ENCODE data around the gene FUBP3.

The FUBP3 gene

DNA sequence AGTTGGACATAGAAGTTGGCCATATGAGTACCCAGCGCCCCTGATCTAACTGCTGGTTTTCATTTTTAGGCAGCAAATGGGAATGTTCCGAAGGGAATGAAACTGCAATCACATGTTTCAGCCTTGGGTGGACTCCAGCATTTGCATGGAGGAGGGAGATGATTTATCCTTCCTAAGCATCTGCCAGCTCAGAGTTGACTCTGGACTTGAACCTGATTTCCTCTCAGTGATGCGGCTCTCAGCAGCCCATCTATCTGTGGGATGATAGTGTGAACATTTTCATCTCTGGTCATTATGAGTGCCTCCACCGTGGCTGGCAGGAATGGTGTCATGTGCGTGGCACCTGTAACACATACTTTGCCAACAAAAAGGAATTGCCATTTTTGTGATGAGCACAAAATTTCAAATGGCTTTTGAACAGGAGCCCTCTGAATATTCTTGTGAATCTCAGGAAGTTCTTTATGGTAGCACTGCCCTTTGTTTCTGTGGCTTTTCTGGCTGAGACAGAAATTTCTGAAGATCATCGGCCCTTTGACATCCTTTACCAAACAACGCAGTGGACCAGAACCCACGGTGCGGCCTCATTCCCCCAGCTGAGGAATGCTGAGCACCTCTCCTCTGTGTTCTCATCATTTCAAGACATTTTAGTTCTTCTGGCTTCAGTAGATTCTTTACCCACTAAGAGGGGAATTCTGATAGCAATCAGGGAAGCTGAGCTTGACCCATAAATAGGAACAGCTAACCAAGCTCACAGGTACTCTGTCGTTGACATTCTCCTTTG lies 28.5 kb downstream of the FUBP3 start:
- DNase-seq (ENCODE audit: low spot score), result no peak

DNA sequence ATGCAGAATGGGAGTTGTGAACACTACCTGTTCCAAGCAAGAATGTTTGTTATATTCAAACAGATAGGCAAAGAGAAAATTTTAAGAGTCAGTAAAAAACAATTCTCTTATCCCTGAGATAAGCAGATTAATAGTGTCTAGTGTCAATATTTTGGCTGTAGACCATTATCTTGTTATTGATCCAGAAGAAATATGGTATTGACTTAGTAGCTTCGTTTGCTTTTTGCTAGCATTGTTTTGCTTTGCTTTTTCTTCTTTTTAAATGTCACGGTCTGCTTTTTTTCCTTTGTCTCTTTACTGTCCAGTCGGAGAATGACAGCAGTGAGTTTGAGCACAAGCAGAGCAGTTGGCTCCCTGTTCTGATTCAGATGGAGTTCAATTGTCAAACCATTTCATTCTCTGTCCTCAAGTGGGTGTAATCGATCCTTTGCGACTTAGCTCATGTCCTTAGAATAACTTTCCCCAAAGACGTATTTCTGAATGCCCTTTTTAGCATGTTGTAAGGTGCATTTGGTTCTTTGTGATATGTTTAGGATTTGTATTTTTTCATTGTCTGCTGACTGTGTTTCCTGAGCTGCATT lies 29.3 kb downstream of the FUBP3 start:
- DNase-seq (ENCODE audit: low spot score), result no peak

DNA sequence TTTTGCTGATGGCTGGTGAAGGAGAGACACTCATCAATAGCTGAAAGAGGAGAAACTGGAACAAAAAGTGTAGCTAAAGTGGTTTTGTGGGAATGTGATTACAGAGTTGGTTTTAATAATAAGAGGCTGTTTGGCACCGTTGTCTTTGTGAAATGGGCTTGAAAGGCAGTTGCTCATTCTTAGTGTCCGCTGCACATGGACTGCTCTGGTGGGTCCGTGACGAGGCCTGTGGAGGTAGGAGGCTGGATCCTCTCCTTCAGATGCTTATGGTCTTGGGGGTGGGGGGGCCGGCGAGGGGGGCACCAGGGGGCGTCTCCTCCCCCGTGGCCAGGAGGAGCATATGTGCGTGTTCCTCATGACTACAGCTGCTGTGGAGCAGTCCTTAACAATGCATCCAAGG lies 29.8 kb downstream of the FUBP3 start:
- DNase-seq (ENCODE audit: low spot score), result no peak

DNA sequence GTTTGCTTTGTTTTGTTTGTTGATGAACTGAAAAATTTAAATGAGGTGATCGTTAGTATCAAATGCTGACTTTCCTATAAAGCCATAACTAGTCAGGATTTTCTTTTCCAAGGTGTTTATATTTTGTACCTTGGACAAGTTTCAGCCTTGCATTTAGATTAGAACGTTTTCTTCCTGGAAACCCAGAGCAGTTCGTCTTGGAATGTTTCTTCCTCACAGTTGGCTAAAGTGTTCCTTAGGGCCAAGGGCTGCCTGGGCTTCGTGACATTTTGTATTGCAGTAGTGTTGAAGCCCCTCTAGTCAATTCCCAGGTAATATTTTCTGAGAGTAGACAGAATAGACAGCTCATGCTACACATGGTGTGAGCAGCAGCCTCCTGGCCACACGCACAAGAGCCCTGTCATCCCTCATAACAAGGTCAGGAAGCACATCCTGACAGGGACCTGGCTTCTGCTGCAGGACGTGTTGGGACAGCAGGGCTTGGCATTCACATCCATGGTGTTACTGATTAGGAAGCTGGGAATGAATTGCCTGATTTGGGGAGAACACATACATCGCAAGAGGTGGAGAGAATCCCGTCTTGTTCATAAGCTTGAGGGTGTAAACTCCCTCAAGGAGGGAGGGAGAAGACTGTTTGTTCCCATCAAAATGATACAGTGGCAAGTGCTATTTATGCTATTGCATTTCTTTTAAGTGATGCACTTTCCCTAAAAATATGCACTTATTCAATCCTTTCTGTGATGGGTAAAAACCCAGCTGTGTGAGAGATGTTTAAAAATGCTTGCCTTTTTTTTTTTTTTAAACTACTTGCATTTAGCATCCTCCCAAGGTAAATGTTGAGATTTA lies 31.7 kb downstream of the FUBP3 start:
- no peak for DNase-seq (ENCODE audit: low spot score)

DNA sequence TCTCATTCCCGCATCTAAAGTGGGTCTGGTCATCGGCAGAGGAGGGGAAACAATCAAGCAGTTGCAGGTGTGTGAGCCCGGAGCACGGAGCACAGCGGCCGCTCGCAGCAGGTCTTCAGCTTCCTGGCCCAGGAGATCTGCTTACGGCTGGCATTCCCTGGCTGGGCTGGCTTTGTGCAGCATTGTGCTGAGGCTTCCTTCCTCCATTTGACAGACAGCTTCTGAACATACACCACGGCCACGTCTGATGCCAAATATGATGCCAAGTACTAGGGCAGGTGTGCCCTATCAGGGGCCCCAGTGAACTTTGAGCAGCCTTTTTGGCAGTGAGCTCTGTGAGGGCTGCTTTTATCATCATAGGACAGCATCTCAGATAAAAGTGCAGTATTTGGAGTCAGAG lies 37.1 kb downstream of the FUBP3 start:
- no peak for DNase-seq (ENCODE audit: low spot score)

DNA sequence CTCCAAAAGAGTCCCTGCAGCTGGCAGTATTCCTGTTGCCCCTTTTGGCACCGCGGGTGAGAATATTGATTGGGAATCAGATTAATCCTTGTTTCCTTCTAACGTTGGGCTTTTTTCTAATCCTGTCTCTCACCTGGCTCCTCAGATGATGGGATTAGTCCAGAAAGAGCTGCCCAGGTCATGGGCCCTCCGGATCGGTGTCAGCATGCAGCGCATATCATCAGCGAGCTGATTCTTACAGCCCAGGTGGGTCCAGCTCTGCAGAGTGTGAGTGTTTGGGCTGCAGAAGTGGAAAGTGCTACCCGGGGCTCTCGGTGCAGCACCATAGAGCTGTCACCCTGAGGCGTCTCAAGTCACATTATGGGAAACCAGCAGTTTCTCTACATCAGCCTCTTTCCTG lies 44.1 kb downstream of the FUBP3 start:
- DNase-seq (ENCODE audit: low spot score), result no peak

DNA sequence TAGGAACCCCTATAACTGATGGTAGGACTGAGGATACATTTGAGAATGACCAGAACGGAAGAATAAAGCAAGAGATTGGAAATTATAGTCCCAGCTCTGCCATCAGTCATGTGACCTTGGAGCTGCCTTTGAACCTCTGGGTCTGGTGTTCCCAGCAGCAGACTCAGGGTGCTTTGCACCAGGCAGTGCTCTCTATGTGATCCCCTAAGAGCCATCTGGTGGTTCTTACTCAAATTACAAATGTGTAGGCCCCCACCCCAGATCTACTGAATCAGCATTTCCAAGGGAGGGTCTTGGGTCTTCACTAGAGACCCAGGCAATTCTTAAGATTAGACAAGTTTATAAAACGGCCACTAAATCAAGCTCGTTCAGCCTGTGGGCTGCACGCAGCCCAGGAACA lies 44.8 kb downstream of the FUBP3 start:
- DNase-seq (ENCODE audit: low spot score), result no peak

DNA sequence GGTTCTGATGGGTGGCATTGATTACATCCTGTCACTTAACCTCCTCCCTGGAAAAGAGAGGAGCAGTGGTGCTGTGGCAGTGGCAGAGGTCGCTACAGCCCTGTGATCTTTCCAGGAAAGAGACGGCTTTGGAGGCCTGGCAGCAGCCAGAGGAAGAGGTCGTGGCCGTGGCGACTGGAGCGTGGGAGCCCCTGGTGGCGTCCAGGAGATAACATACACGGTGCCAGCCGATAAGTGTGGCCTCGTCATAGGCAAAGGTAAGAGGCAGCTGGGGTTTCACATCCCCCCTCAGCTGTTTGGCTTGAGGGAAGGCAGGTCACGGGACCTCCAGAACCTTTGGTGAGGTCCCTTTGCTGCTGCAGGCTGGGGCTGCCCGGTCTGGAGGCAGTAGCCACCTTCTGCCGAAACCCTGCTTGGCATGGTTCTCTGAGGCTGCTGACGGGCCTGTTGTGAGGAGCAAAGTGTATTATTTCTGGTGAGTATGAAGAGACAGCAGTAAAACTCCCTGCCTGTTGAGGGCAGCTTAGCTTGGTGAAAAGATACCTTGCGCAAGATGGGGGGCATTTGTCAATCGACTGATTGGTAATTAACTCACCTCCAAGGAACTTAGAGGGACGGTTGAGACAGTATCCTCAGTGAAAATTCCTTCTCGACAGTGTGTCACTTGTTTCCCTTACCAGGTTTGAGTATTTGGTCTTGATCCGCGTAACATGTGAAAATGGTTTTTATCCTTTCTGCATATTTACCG lies 47.0 kb downstream of the FUBP3 start:
- DNase-seq (ENCODE audit: low spot score), result no peak

DNA sequence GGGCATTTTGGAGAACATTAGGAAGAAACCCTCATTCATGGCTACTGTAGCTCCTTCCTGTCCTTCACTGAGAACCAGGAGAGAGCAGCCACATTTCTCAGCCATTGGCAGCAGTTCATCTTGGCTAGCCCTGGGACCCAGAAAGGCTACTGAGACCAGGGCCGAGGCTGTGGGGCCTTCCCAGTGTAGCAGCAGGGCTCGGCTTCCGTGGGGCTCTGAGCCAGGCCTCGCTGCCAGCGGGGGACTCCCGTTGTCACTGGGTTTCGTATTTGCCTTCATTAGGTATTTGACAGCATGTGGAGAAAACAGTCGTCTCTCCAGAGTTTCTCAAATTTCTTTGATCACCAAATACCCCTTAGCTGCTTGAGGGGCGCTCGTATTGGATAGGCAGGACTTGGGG lies 47.7 kb downstream of the FUBP3 start:
- no peak for DNase-seq (ENCODE audit: low spot score)

DNA sequence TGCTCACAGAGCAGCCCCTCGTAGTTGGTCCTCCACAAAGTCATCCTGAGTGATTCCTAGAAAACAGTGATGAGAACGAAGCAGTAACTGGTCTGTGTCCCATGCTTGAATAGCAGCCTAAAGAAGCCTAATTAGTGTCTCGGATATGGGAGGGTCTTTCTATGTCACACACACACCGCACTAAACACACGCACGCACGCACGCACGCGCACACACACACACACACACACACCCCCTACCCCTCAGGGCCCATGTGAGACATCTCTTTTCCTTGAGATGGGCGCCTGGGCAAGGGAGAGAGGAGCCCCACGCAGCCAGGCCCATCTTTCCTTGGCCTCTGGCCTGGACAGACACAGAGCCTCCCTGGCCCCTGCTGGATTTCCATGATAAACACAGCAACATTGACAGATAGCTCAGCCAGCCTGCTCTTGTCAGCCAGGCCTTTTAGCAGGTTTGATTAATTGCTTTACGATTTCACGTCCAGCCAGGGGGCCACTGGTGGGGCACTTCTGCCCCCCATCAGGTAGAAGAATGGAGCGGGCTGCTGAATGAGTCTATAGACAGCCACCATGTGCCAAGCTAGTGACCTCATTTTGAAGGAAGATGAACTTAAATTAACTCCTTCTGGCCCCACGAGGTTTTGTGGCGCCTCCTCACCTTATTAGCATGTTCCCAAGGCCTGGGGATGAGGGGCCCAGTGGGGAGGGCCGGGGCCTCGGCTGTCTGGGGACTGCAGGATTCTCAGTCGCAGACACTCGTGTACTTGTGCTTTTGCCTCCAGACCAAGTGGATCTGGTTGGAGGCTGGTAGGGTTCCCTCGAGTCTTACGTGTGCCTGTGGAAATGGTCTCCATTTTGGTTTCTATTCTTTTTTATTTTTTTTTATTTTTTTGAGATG lies 48.8 kb downstream of the FUBP3 start:
- no peak for DNase-seq (ENCODE audit: low spot score)

DNA sequence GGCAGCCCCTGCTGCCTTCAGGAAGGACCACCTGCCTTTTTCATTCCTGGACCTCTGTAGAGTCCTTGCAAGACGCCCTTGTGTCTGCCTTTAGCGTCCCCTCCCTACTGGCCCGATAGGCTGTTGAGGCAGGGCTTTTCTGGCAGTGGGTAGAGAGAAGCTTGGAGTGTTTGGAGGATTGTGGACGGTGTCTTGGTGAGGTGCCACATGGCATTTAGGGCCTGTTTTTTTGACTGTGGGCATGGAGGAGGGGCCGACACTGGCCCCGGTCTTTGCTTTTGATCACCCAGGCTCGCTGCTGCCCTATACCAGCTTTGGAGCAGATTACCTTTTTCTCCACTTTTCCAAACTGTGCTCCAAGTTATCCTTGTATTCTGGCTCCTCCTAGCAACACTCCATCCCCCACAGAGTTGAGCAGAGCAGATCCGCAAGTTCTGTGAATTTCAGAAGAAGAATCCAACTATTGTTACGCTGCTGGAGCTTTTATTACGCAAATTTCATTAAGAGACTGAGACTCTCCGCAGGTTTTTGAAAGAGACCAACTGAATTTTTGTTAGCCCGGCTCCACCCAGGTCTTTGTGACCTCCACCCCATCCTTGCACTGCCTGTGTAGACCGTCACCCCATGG lies 50.2 kb downstream of the FUBP3 start:
- no peak for DNase-seq (ENCODE audit: low spot score)

DNA sequence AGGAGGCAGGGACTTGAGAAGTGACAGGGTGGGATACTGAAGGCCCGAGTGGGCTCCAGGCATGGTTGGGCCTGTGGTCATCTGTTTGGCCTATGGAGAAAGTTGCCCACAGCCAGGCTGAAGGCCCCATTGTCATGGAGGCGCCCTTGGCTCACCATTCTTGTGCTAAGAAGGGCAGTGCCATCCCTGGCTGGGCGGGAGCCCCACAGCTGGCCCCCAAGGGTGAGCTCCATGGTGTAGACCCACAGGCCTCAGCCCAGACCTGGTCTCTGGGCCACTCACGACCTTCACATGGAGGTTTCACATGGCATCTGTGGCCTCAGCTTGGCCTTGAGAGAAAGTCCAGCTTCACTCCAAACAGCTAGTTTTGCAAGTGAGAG lies 50.7 kb downstream of the FUBP3 start:
- DNase-seq (ENCODE audit: low spot score), result no peak

DNA sequence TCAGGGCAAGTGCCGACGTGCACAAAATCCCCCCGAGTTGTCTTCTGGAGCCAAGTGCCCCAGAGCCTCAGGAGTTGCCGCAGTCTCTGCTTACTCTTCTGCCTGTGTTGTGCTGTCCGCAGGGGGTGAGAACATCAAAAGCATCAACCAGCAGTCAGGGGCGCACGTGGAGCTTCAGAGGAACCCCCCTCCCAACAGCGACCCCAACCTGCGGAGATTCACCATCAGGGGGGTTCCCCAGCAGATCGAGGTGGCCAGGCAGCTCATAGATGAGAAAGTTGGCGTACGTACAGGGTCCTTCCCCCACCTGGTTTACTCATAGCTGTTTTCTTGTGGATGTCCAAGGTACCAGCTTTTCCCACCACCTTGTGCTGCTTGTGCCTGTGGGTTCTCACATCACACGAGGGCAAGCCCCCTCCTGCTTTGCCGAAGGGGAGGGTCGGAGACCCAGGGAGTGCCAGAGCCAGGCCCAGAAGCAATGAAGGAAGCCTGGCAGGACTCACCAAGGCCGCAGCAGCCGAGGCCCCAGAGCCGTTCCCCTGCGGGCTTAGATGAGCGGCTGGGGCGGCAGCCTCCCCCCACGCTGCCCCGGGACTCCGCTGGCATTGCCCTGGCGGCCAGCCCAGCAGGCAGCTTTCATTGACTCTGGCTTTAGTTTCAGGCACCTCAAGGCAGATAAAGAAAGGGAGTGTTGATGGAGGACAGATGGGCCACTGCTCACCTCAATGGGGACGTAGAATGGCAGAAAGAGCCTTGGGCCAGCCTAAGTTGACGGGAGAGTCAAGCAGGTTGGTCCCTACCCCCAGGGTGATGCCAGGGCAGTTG lies 51.3 kb downstream of the FUBP3 start:
- DNase-seq (ENCODE audit: low spot score), result no peak

DNA sequence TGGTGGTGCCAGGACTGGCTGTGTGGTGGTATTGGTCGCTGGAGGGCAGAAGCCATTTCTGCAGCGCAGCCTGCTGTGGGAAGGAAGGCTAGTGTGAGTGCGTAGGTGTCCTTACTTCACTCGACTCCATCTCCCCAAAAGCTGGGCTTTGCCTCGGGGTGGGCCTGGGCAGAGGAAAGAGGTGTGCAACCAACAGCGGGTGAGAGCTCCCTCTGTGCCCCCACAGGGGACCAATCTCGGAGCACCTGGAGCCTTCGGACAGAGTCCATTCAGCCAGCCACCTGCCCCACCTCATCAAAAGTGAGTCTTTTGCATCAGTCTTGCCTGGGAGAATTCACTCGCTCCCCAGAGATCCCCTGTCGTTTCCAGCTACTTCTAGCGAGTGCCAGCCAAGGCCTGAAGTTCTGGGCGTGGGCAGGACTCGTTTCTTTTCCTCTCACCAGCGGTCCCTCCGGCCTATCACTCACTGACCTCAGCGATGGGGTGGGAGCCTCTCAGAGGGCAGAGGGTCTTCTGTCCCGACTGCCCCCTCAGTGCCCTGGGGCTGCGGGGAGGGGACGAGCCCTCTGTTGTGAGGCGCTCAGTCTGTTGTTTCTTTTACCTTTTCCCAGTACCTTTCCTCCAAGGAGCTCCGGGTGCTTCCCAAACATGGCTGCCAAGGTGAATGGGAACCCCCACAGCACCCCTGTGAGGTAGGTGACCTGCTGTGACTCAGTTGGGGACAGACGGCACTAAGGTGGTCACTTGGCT lies 52.1 kb downstream of the FUBP3 start:
- no peak for DNase-seq (ENCODE audit: low spot score)

DNA sequence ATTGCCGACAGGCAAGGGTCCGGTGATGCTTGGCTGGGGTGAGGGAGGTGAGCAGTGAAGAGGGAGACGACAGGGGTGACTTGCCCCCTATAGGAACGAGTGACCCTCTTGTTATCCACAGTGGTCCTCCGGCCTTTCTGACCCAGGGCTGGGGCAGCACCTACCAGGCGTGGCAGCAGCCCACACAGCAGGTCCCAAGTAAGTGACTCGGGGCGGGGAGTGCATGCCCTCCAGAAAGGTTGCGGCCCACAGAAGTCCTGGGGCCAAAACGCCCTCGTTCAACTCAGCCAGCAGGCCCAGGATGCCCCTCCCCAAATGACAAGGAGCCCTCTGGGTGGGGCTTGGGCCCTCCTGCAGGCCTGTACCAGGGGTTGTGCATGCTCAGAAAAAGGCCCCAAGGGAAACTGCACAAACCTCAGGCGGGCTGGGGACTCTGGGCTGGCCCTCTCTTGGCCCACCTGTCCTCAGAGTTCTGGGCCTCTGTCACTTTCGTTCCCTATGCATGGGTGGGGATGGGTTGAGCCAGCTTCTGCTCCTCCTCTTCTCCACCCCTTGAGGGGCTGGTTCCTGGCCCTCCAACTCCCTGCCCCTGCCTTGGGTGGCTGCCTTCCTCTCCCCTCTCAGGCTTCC lies 52.8 kb downstream of the FUBP3 start:
- DNase-seq (ENCODE audit: low spot score), result no peak

DNA sequence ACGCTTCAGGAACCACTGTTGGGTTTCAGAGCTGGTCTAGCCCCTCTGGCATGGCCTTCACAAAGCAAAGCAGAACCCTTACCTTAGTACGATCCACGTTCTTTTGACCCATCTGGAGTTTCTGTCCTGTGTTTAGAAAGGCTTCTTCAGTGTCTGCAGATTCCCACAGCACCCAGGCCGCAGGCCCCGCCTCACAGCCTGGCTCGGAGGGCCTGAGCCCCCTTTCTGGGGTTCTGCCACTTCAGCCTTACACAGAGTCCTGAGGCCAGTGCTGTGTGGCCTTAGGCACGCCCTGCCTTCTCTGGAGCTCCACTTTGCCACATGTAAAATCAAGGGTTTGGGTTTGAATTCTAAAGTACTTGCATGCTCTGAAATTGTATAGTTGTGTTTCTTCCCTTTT lies 53.5 kb downstream of the FUBP3 start:
- no peak for DNase-seq (ENCODE audit: low spot score)

DNA sequence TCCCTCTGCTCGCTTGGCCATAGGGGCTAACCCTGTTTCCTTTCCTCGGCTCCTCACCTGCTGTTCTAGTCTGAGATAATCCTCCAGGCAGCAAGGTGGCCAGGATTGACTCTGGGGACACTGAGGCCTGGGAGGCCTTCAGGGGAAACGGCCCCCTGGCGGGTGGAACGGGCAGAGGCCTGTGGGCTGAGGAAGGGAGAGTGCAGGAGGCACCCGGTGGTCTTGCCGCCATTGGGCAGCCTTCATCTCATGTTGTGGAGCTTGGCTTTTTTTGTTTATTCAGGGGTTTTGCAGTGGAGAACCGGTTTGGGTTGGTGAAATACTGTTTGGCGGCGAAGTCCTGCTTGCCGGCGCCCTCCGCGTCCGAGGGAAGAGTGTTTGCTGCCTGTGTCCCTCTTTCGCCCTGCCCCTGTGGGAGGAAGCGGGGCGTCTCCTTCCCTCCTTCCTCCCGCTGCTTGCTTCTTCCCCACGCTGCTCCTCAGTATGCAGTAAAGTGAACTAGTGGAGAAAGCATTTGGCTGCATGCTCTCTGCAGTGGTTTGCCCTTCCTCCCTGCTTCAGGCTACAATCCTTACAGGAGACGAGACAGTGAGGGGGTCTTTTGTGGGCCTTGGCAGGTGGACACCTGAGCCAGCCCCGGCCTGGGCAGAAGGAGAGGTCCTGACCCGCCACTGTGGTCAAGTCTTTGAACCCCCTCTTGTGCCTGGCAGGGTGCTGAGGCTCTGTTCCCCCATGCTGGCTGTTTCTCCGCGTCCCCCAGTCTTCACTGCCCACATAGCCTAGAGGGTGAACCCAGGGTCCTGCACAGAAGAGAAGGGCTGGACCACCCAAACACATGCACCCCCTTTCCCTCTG lies 54.2 kb downstream of the FUBP3 start:
- no peak for DNase-seq (ENCODE audit: low spot score)

Data from ecto neural progenitor cell (in vitro differentiated cells).